Choroid plexus epithelial cell (primary cell): ENCODE measurements around the gene PSMD1.

ENCODE experiments used
- DNase-seq: peaks from one replicate; pipeline ENCODE4 v3.0.0-alpha.2; 2010; ENCODE audit warnings: low read depth
- H3K4me3 ChIP-seq: 2 replicates; pipeline ENCODE4 v1.5.1; 2011; ENCODE audit warnings: low read depth, mild to moderate bottlenecking, control low read depth, low read length, moderate library complexity
- CTCF ChIP-seq: conservative IDR thresholded peaks from 2 replicates; pipeline ENCODE4 v1.5.1; 2011; ENCODE audit warnings: low read depth, mild to moderate bottlenecking, control low read depth, inconsistent platforms, low read length, moderate library complexity

PSMD1 gene

GRCh38 chr2:231163414-231164095 lies 106.9 kb downstream of the PSMD1 start:
- DNase-seq, result peak; percentile 49
- no peak overlapping the region for H3K4me3 ChIP-seq
- no peak for TF ChIP-seq CTCF

DNA sequence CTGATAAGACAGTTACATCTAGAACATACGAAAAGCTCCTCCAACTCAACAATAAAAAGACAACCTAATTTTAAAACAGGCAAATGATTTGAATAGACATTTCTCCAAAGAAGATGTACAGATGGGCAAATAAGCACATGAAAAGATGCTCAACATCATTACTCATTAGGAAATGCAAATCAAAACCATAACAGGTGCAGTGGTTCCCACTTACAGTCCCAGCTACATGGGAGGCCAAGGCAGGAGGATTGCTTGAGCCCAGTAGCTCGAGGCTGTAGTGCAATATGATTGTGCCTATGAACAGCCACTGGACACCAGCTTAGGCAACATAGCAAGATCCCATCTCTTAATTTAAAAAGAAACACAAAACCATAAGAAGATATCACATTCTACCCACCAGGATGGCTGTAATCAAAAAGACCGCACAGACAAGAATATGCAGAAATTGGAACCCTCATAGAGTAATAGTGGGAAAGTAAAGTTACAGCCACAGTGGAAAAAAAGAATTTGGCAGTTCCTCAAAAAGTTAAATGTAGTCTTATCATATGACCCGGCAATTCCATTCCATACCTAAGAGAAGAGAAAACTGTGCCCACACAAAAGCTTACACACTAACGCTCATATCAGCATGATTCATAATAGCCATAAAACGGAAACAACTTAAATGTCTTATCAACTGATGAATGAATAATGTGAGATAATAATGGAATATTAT lies 111.2 kb downstream of the PSMD1 start:
- H3K4me3 ChIP-seq, result no peak overlapping the region
- DNase-seq, result peak; percentile 59
- no peak for TF ChIP-seq CTCF

DNA sequence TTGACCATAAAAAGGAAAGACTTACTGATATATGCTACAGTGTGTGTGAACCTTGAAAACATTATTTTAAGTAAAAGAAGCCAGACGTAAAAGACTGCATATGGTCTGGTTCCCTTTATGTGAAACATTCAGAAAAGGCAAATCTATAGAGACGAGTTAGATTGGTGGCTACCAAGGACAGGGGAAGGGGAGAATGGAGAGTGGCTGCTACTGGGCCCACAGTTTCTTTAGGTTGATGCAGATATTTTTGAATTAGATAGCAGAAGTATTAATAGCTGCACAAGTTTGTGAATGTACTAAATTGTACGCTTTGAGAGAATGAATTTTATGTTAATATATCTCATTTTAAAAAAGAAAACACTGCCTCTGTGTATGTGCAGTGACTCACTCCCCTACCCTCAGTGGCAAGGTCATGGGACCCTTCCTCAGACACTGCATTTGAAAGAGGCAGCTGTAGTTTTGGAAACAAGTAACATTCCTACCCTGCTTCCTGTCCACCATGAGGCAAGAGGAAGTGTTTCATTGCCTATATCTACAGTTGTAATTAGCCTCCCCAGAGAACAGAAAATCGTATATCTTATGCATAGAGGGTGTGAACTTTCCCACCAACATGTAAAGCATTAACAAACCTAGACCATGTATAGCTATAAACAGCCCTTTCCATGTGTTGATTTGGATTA lies 111.9 kb downstream of the PSMD1 start:
- TF ChIP-seq CTCF, result no peak
- H3K4me3 ChIP-seq, result no peak overlapping the region
- DNase-seq, result no peak

DNA sequence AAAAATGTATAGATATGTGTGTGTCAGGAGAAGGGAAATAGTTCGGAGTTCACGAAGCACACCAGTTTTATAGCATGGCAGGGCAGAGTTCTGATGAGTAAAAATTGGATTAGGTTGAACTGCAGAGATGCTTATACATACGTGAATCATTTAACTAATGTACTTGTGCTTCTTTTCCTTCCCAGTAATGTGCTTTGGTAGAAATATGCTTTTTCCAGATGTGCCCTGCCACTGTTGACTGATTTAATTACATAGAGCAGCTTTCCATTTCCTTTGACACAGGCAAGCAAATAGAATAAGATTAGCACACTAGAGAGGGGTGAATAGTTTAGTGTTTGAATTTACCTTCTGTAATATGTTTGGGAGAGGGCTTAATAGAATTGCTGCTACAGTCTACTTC lies 112.8 kb downstream of the PSMD1 start:
- H3K4me3 ChIP-seq, result no peak overlapping the region
- no peak for DNase-seq
- TF ChIP-seq CTCF, result no peak

DNA sequence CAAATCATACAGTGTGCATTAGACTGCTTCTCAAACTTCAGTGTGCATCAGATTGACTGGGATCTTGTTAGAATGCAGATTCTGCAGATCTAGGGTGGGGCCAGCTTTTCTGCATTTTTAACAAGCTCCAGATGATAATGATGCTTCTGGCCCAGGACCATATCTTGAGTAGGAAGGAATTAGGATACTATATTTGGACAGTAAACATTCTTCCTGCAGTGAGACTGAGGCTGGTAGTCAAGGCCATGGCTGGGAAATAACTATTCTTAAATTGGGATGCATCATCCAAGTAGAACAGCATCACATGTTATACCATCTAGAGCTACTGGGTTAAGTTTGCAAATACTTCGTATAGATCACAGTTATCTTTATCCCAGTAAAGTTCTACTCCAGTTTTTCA lies 113.4 kb downstream of the PSMD1 start:
- no peak for TF ChIP-seq CTCF
- no peak for DNase-seq
- H3K4me3 ChIP-seq, result no peak overlapping the region

GRCh38 chr2:231172025-231172424 lies 115.4 kb downstream of the PSMD1 start:
- no peak overlapping the region for H3K4me3 ChIP-seq
- TF ChIP-seq CTCF, result no peak
- DNase-seq, result no peak

DNA sequence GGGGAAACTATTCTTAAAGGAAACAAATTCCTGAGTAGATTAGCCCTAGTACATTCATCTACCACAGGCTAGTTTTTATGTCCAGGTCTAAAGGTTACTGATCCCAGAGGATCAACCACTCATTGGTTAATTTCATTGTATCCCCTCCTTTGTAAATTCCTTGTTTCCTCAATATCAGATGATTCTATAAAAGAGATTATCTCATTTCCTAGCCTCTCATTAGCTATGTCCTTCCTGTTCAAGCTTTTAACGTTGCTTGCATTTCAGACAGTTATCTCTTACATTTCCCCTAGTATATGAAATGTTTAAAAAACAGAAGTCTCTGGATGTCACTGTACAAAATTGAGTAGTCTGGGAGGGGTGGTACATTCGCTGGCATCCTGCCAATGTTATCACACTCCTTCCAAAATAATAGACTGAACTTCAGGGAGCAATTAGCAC lies 117.6 kb downstream of the PSMD1 start:
- DNase-seq, result no peak
- no peak overlapping the region for H3K4me3 ChIP-seq
- no peak for TF ChIP-seq CTCF
